NCI-H526 (cell line): ENCODE data around the gene TNNC1.

Experiments
- DNase-seq, 2 experiments: peaks; one replicate each; lab custom pipeline; 2025; lab: John Stamatoyannopoulos, UW

TNNC1 gene

DNA sequence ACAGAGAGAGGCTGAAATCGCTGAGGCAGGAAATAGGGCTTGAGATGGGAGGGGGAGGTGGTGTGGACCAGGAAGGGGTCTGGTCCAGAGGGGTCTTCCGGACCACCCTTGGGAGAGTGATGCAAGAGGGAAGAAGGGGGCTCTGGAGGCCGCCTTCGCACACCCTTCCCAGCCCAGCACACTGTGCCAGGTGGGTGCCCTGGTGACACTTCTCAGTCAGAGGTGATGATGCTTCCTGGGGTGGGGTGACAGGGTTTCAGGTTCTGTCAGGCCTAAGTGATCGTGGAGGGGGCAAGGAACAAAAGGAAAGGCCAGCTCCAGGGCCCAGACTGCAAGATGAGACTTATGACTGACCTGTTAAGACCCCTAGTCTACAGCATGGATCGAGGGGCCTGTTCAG, 21.6 kb downstream of the TNNC1 start:
- DNase-seq: no peak

DNA sequence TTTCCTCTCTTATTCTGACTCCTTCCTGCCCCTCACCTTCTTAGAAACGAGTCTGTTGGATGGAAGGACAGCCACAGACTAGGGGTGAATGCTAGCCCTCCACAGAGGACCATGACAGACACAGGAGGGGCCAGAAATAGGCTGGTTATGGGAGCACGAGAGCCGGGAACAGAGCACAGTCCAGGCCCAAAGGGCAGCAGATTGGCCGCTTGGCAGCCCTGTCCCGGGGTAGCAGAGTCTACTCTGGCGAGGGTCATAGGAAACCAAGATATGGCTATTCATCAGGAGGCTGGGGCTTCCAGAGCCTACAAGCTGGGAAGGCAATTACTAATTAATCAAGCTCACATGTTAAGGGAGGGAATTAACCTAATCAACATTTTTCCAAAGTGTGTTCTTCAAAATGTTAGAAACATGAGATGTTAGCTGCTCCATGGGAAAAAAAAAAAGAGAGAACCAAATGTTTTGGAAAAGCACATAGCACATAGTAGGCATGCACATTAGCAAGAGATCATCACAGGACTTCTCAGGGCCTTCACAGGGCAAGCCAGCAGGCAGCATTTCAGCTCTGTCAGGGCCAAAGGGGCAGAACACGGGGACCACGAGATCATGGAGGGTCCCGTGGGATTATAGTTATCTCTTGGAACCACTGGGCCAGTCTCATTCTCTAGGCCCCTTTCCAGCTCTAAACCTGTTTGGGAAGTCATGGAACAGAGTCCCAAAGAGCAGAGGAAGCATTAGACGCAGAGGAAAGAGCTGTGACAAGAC, 22.2 kb downstream of the TNNC1 start:
- DNase-seq: no peak

GRCh38 chr3:52430416-52430810, 23.4 kb downstream of the TNNC1 start:
- no peak for DNase-seq

- no peak for DNase-seq
Observed at GRCh38 chr3:52429779-52430415, 23.9 kb downstream of the TNNC1 start.

GRCh38 chr3:52429031-52429430, 24.8 kb downstream of the TNNC1 start:
- no peak for DNase-seq

GRCh38 chr3:52428151-52429005, 25.5 kb downstream of the TNNC1 start:
- DNase-seq: peak; percentile 42 to 86

GRCh38 chr3:52423173-52423572, 30.7 kb downstream of the TNNC1 start:
- no peak for DNase-seq

- no peak for DNase-seq
Observed at GRCh38 chr3:52422669-52423068, 31.2 kb downstream of the TNNC1 start.

- no peak for DNase-seq
Observed at GRCh38 chr3:52420388-52420787, 33.5 kb downstream of the TNNC1 start.

- DNase-seq: no peak
Observed at GRCh38 chr3:52415800-52416199, 38.0 kb downstream of the TNNC1 start.

DNA sequence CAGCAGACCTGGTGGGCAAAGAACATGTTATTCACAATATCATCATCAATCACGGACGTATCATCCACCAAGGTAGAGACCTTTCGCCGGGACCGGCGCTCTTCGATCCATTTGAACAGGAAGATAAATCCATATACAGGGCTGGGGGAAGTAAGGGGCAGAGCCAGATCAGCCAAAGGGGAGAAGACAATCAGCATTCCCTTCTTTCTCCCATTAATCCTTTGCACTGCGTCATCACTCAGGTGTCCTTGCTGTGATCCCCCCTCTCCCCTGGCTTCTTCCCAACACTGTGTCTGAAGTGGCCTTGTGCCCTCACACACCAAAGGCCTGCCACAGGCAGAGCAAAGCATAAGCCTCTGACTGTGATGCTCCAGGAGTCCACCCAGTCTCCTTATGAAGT, 45.4 kb downstream of the TNNC1 start:
- DNase-seq: no peak

- no peak for DNase-seq
Observed at GRCh38 chr3:52407779-52408178, 46.1 kb downstream of the TNNC1 start.

DNA sequence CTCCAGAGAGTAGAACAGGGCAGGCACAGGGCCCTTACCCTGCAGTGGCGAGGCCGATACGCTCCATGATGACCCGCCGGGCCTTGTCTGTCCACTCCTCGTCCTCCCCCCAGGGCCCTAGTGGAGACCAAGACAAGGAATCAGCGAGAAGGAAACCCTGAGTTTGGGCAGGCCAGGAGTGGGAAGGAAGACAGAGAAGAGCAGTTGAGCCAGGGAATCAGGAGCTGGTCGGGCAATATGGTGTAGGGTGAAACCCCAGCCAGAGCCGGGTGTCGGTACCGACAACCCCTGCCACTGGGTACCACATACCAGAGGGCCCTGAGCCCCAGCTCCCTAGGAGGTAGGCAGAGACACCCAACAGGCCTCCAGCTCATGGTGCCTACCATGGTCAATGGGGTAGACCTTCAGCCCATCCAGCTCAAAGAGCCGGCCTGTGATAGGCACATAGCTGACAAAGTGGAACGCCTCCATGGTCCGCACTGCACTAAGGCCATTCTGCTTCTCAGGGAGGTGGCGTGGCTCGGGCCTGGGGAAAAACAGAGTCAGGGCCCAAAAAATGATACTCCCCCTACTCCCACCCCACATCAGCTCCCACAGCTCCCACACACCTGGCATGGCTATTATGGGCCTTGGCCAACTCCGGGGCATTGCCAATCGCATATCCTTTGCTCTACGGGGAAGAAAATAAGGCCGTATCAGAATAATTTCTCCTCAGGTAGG, 46.9 kb downstream of the TNNC1 start:
- DNase-seq: no peak

DNA sequence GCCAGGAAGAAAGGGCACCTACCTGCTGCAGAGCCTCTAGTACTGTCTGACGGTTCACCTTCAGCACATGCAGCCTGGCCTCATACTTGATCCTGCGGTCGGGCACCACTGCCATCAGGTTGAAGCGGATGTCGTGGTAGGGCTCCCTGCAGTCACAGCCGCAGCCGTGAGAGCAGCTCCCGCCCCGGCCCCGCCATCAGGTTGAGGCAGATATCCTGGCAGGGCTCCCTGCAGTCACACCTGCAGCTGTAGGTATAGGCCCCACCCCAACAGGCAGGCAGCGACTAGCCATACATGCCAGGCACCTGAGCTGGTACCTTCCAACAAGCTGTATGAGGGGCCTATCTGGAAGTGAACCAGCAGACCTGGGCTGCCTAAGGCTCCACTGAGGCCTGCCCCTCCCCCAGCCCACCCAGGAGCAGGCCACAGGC, 47.6 kb downstream of the TNNC1 start:
- DNase-seq: no peak

GRCh38 chr3:52405601-52406110, 48.2 kb downstream of the TNNC1 start:
- no peak for DNase-seq

- DNase-seq: no peak
Observed at GRCh38 chr3:52405066-52405465, 48.8 kb downstream of the TNNC1 start.

- no peak for DNase-seq
Observed at GRCh38 chr3:52404391-52404790, 49.5 kb downstream of the TNNC1 start.

GRCh38 chr3:52403955-52404354, 49.9 kb downstream of the TNNC1 start:
- DNase-seq: no peak

GRCh38 chr3:52403271-52403841, 50.5 kb downstream of the TNNC1 start:
- no peak for DNase-seq

- no peak for DNase-seq
Observed at GRCh38 chr3:52402706-52403270, 51.1 kb downstream of the TNNC1 start.

- no peak for DNase-seq
Observed at GRCh38 chr3:52402101-52402521, 51.7 kb downstream of the TNNC1 start.
